GM23338 (cell line): ENCODE measurements around the gene DCST2. TPM values are rescaled to one million over a fixed set of nuclear protein-coding genes. Genes with fewer than 3 reads are reported as not detected.

Experiments
- ATAC-seq: fragments of 200-7000 bp; cut with Tn5 transposase; 3 replicates; pipeline ENCODE4 v1.9.1; 2020
- DNase-seq: peaks from one replicate; pipeline ENCODE4 v3.0.0-alpha.2; 2015; ENCODE audit warnings: low spot score
- H2AFZ ChIP-seq: fragments of 200-600 bp; sonication (generic); 2 replicates; pipeline ENCODE4 v1.8.0; 2016; ENCODE audit warnings: antibody characterized with exemption, mild to moderate bottlenecking, moderate library complexity
- H3F3A ChIP-seq: fragments of 200-600 bp; sonication (generic); replicated peaks from 2 replicates; pipeline ENCODE4 v1.8.0; 2017; ENCODE audit warnings: antibody characterized with exemption, mixed run types, low read depth
- H3K27ac ChIP-seq: fragments of 200-600 bp; sonication (generic); 2 replicates; pipeline ENCODE4 v1.6.1; 2016; ENCODE audit warnings: low read depth
- H3K27me3 ChIP-seq: fragments of 200-600 bp; sonication (generic); 2 replicates; pipeline ENCODE4 v1.8.0; 2016; ENCODE audit warnings: mild to moderate bottlenecking, mixed run types, moderate library complexity; ENCODE audit not compliant: insufficient read depth
- H3K36me3 ChIP-seq: fragments of 200-600 bp; sonication (generic); 2 replicates; pipeline ENCODE4 v1.8.0; 2016; ENCODE audit warnings: mild to moderate bottlenecking; ENCODE audit not compliant: insufficient read depth
- H3K4me1 ChIP-seq: fragments of 200-600 bp; sonication (generic); 2 replicates; pipeline ENCODE4 v1.8.0; 2016; ENCODE audit warnings: mild to moderate bottlenecking, moderate library complexity; ENCODE audit not compliant: insufficient read depth
- H3K4me2 ChIP-seq: fragments of 200-600 bp; sonication (generic); 2 replicates; pipeline ENCODE4 v1.7.1; 2017; ENCODE audit warnings: mixed run types
- H3K4me3 ChIP-seq: fragments of 200-600 bp; sonication (generic); 2 replicates; pipeline ENCODE4 v1.6.1; 2016; ENCODE audit warnings: mixed run types
- H3K79me2 ChIP-seq: fragments of 200-600 bp; sonication (generic); replicated peaks from 2 replicates; pipeline ENCODE4 v1.8.0; 2017; ENCODE audit warnings: mild to moderate bottlenecking; ENCODE audit not compliant: insufficient read depth
- H3K9me2 ChIP-seq: fragments of 200-600 bp; sonication (generic); 2 replicates; pipeline ENCODE4 v1.8.0; 2017; ENCODE audit not compliant: insufficient read depth
- H4K20me1 ChIP-seq: fragments of 200-600 bp; sonication (generic); replicated peaks from 2 replicates; pipeline ENCODE4 v1.8.0; 2017; ENCODE audit warnings: mild to moderate bottlenecking; ENCODE audit not compliant: insufficient read depth
- H3K27ac Mint-ChIP-seq: 2 replicates; pipeline ENCODE4 v1.8.0; 2020; ENCODE audit warnings: inconsistent platforms, mild to moderate bottlenecking, moderate library complexity, mixed read lengths
- H3K27me3 Mint-ChIP-seq: 3 replicates; pipeline ENCODE4 v1.8.0; 2022; ENCODE audit warnings: low read depth, mild to moderate bottlenecking, moderate library complexity, mixed read lengths, inconsistent platforms; ENCODE audit not compliant: insufficient read depth, poor library complexity
- H3K36me3 Mint-ChIP-seq: 3 replicates; pipeline ENCODE4 v1.8.0; 2021; ENCODE audit warnings: low read depth, mild to moderate bottlenecking, inconsistent platforms, moderate library complexity, mixed read lengths
- H3K4me1 Mint-ChIP-seq: 3 replicates; pipeline ENCODE4 v1.8.0; 2020; ENCODE audit warnings: mild to moderate bottlenecking, inconsistent platforms, mixed read lengths
- H3K4me3 Mint-ChIP-seq: 3 replicates; pipeline ENCODE4 v1.8.0; 2021; ENCODE audit warnings: moderate library complexity, mild to moderate bottlenecking, inconsistent platforms, mixed read lengths
- H3K9me3 Mint-ChIP-seq: 3 replicates; pipeline ENCODE4 v1.8.0; 2020; ENCODE audit warnings: moderate library complexity, mild to moderate bottlenecking, inconsistent platforms, mixed read lengths
- CREB1 ChIP-seq: fragments of 250-450 bp; sonication (Bioruptor Pico); IDR thresholded peaks from 2 replicates; pipeline ENCODE4 v1.5.0; 2020; ENCODE audit warnings: low read depth, mild to moderate bottlenecking, moderate library complexity
- EZH2 ChIP-seq: fragments of 200-600 bp; sonication (generic); IDR thresholded peaks from one replicate; pipeline ENCODE4 v1.8.0; 2017; ENCODE audit warnings: antibody characterized with exemption, mild to moderate bottlenecking, low read depth; ENCODE audit not compliant: unreplicated experiment
- EZH2phosphoT487 ChIP-seq: fragments of 200-600 bp; sonication (generic); IDR thresholded peaks from one replicate; pipeline ENCODE4 v1.8.1; 2018; ENCODE audit warnings: antibody characterized with exemption; ENCODE audit not compliant: unreplicated experiment
- JUNB ChIP-seq: IDR thresholded peaks from one replicate; pipeline ENCODE4 v1.6.1; 2016; ENCODE audit warnings: antibody characterized with exemption; ENCODE audit not compliant: unreplicated experiment
- NANOG ChIP-seq: IDR thresholded peaks from 2 replicates; pipeline ENCODE4 v1.6.1; 2016; ENCODE audit warnings: antibody characterized with exemption, borderline replicate concordance
- POLR2AphosphoS5 ChIP-seq: IDR thresholded peaks from 2 replicates; pipeline ENCODE4 v1.6.1; 2016; ENCODE audit warnings: antibody characterized with exemption, low read depth
- STAT1 ChIP-seq: IDR thresholded peaks from one replicate; pipeline ENCODE4 v1.6.1; 2016; ENCODE audit warnings: antibody characterized with exemption; ENCODE audit not compliant: unreplicated experiment
- ZNF114 ChIP-seq: fragments of 250-450 bp; sonication (Bioruptor Pico); IDR thresholded peaks from 2 replicates; pipeline ENCODE4 v1.5.0; 2020; ENCODE audit warnings: mild to moderate bottlenecking, moderate library complexity
- ZNF331 ChIP-seq: fragments of 250-450 bp; sonication (Bioruptor Pico); IDR thresholded peaks from 2 replicates; pipeline ENCODE4 v1.5.0; 2020; ENCODE audit warnings: low read depth, mild to moderate bottlenecking, moderate library complexity
- polyA plus RNA-seq: library from polyadenylated mRNA; unstranded; fragments of >200 nt; fragmentation: Nextera tagmentation; extraction: Ambion mirVana; gene quantifications from 2 replicates; pipeline ENCODE4 v1.2.1, GENCODE V29; 2016
- total RNA-seq: library from RNA; depleted of rRNA; stranded (reverse); fragments of >200 nt; shearing (Covaris generic); gene quantifications from 2 replicates; pipeline ENCODE4 v1.2.3, GENCODE V29; 2014
- TF ChIP-seq, protein P1 (sequence below), 2 experiments: fragments of 200-600 bp in 1 of 2; sonication (generic) in 1 of 2; conservative IDR thresholded peaks; 2 replicates each; pipeline versions ENCODE4 v1.5.1 to v1.6.1; 2016 to 2017; ENCODE audit warnings: antibody characterized with exemption in 2 of 2, low read depth in 2 of 2, mild to moderate bottlenecking in 2 of 2, moderate library complexity in 1 of 2
- TF ChIP-seq, protein P2 (sequence below): IDR thresholded peaks from 2 replicates; pipeline ENCODE4 v1.6.1; 2016; ENCODE audit warnings: antibody characterized with exemption
- TF ChIP-seq, protein P3 (sequence below): fragments of 250-450 bp; sonication (Bioruptor Pico); IDR thresholded peaks from 2 replicates; pipeline ENCODE4 v1.5.0; 2020; ENCODE audit warnings: mild to moderate bottlenecking, moderate library complexity
- TF ChIP-seq, protein P4 (sequence below): IDR thresholded peaks from one replicate; pipeline ENCODE4 v1.6.1; 2018; ENCODE audit warnings: antibody characterized with exemption; ENCODE audit not compliant: unreplicated experiment

The DCST2 gene
- total and polyA plus RNA-seq, 2 experiments from 2014 or later, result 0.78 TPM; not detected in 1

- DNase-seq (no peak), ATAC-seq (no peak)
- H3K27ac Mint-ChIP-seq, result peak overlapping the region; percentile 92; the same call in 1 of the 2 replicates
- H3K27me3 Mint-ChIP-seq, result peaks cover 22% of the 10 kb centered on the region
- H3K9me3 Mint-ChIP-seq, result no peaks in the 10 kb centered on the region
- Histone ChIP-seq H3K27ac (no peak overlapping the region), H3F3A (0 out of 2 replicates have a peak, but pooled peaks cover 3% of the 10 kb centered on the region), H3K27me3 (no peaks in the 10 kb centered on the region), H3K9me2 (no peaks in the 10 kb centered on the region), H3K4me1 (peaks cover 43% of the 10 kb centered on the region), H3K36me3 (no peaks in the 10 kb centered on the region), H3K4me2 (no peak overlapping the region), H4K20me1 (peaks cover 7% of the 10 kb centered on the region), H2AFZ (no peak overlapping the region), H3K4me3 (no peak overlapping the region), H3K79me2 (peaks cover 25% of the 10 kb centered on the region)
- H3K36me3 Mint-ChIP-seq, result peaks cover 29% of the 10 kb centered on the region
- H3K4me3 Mint-ChIP-seq, result no peak overlapping the region; the same call in 2 of the 3 replicates
- H3K4me1 Mint-ChIP-seq, result peaks cover 58% of the 10 kb centered on the region
- TF ChIP-seq, protein P1, sequence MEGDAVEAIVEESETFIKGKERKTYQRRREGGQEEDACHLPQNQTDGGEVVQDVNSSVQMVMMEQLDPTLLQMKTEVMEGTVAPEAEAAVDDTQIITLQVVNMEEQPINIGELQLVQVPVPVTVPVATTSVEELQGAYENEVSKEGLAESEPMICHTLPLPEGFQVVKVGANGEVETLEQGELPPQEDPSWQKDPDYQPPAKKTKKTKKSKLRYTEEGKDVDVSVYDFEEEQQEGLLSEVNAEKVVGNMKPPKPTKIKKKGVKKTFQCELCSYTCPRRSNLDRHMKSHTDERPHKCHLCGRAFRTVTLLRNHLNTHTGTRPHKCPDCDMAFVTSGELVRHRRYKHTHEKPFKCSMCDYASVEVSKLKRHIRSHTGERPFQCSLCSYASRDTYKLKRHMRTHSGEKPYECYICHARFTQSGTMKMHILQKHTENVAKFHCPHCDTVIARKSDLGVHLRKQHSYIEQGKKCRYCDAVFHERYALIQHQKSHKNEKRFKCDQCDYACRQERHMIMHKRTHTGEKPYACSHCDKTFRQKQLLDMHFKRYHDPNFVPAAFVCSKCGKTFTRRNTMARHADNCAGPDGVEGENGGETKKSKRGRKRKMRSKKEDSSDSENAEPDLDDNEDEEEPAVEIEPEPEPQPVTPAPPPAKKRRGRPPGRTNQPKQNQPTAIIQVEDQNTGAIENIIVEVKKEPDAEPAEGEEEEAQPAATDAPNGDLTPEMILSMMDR (conservative IDR thresholded peaks at IDR 0.05; ENCODE audit: low read depth in 2 of 2), result no peak
- TF ChIP-seq ZNF114 (CRISPR knock-in tag), result no peak
- TF ChIP-seq, protein P2, sequence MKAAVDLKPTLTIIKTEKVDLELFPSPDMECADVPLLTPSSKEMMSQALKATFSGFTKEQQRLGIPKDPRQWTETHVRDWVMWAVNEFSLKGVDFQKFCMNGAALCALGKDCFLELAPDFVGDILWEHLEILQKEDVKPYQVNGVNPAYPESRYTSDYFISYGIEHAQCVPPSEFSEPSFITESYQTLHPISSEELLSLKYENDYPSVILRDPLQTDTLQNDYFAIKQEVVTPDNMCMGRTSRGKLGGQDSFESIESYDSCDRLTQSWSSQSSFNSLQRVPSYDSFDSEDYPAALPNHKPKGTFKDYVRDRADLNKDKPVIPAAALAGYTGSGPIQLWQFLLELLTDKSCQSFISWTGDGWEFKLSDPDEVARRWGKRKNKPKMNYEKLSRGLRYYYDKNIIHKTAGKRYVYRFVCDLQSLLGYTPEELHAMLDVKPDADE, result no peak
- no peak for TF ChIP-seq EZH2
- TF ChIP-seq EZH2phosphoT487, result no peak
- no peak for TF ChIP-seq JUNB
- TF ChIP-seq CREB1 (CRISPR knock-in tag), result no peak
- no peak for TF ChIP-seq POLR2AphosphoS5
- TF ChIP-seq NANOG, result no peak
- TF ChIP-seq STAT1, result no peak
- no peak for TF ChIP-seq ZNF331 (CRISPR knock-in tag)
- TF ChIP-seq, protein P3, sequence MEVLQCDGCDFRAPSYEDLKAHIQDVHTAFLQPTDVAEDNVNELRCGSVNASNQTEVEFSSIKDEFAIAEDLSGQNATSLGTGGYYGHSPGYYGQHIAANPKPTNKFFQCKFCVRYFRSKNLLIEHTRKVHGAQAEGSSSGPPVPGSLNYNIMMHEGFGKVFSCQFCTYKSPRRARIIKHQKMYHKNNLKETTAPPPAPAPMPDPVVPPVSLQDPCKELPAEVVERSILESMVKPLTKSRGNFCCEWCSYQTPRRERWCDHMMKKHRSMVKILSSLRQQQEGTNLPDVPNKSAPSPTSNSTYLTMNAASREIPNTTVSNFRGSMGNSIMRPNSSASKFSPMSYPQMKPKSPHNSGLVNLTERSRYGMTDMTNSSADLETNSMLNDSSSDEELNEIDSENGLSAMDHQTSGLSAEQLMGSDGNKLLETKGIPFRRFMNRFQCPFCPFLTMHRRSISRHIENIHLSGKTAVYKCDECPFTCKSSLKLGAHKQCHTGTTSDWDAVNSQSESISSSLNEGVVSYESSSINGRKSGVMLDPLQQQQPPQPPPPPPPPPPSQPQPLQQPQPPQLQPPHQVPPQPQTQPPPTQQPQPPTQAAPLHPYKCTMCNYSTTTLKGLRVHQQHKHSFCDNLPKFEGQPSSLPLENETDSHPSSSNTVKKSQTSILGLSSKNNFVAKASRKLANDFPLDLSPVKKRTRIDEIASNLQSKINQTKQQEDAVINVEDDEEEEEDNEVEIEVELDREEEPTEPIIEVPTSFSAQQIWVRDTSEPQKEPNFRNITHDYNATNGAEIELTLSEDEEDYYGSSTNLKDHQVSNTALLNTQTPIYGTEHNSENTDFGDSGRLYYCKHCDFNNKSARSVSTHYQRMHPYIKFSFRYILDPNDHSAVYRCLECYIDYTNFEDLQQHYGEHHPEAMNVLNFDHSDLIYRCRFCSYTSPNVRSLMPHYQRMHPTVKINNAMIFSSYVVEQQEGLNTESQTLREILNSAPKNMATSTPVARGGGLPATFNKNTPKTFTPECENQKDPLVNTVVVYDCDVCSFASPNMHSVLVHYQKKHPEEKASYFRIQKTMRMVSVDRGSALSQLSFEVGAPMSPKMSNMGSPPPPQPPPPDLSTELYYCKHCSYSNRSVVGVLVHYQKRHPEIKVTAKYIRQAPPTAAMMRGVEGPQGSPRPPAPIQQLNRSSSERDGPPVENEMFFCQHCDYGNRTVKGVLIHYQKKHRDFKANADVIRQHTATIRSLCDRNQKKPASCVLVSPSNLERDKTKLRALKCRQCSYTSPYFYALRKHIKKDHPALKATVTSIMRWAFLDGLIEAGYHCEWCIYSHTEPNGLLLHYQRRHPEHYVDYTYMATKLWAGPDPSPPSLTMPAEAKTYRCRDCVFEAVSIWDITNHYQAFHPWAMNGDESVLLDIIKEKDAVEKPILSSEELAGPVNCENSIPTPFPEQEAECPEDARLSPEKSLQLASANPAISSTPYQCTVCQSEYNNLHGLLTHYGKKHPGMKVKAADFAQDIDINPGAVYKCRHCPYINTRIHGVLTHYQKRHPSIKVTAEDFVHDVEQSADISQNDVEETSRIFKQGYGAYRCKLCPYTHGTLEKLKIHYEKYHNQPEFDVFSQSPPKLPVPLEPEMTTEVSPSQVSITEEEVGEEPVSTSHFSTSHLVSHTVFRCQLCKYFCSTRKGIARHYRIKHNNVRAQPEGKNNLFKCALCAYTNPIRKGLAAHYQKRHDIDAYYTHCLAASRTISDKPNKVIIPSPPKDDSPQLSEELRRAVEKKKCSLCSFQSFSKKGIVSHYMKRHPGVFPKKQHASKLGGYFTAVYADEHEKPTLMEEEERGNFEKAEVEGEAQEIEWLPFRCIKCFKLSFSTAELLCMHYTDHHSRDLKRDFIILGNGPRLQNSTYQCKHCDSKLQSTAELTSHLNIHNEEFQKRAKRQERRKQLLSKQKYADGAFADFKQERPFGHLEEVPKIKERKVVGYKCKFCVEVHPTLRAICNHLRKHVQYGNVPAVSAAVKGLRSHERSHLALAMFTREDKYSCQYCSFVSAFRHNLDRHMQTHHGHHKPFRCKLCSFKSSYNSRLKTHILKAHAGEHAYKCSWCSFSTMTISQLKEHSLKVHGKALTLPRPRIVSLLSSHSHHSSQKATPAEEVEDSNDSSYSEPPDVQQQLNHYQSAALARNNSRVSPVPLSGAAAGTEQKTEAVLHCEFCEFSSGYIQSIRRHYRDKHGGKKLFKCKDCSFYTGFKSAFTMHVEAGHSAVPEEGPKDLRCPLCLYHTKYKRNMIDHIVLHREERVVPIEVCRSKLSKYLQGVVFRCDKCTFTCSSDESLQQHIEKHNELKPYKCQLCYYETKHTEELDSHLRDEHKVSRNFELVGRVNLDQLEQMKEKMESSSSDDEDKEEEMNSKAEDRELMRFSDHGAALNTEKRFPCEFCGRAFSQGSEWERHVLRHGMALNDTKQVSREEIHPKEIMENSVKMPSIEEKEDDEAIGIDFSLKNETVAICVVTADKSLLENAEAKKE (CRISPR knock-in tag), result no peak
- TF ChIP-seq, protein P4, sequence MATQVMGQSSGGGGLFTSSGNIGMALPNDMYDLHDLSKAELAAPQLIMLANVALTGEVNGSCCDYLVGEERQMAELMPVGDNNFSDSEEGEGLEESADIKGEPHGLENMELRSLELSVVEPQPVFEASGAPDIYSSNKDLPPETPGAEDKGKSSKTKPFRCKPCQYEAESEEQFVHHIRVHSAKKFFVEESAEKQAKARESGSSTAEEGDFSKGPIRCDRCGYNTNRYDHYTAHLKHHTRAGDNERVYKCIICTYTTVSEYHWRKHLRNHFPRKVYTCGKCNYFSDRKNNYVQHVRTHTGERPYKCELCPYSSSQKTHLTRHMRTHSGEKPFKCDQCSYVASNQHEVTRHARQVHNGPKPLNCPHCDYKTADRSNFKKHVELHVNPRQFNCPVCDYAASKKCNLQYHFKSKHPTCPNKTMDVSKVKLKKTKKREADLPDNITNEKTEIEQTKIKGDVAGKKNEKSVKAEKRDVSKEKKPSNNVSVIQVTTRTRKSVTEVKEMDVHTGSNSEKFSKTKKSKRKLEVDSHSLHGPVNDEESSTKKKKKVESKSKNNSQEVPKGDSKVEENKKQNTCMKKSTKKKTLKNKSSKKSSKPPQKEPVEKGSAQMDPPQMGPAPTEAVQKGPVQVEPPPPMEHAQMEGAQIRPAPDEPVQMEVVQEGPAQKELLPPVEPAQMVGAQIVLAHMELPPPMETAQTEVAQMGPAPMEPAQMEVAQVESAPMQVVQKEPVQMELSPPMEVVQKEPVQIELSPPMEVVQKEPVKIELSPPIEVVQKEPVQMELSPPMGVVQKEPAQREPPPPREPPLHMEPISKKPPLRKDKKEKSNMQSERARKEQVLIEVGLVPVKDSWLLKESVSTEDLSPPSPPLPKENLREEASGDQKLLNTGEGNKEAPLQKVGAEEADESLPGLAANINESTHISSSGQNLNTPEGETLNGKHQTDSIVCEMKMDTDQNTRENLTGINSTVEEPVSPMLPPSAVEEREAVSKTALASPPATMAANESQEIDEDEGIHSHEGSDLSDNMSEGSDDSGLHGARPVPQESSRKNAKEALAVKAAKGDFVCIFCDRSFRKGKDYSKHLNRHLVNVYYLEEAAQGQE, result no peak
Measured at GRCh38 chr1:155011437-155012025, 22.1 kb downstream of the DCST2 start.
